OCI-LY7 (cell line): ENCODE data around the gene IMMP2L.

Experiments used
- EZH2phosphoT487 ChIP-seq: fragments of 200-600 bp; sonication (generic); IDR thresholded peaks from 2 replicates; pipeline ENCODE4 v1.6.1; 2018; ENCODE audit warnings: low read depth, borderline replicate concordance, mild to moderate bottlenecking, mixed run types, antibody characterized with exemption, low read length, moderate library complexity, mixed read lengths
- TF ChIP-seq, protein P1 (sequence below): fragments of 200-600 bp; sonication (generic); conservative IDR thresholded peaks from 2 replicates; pipeline ENCODE4 v1.5.1; 2014; ENCODE audit warnings: mild to moderate bottlenecking, antibody characterized with exemption, low read length, moderate library complexity, mixed read lengths

- TF ChIP-seq, protein P1, sequence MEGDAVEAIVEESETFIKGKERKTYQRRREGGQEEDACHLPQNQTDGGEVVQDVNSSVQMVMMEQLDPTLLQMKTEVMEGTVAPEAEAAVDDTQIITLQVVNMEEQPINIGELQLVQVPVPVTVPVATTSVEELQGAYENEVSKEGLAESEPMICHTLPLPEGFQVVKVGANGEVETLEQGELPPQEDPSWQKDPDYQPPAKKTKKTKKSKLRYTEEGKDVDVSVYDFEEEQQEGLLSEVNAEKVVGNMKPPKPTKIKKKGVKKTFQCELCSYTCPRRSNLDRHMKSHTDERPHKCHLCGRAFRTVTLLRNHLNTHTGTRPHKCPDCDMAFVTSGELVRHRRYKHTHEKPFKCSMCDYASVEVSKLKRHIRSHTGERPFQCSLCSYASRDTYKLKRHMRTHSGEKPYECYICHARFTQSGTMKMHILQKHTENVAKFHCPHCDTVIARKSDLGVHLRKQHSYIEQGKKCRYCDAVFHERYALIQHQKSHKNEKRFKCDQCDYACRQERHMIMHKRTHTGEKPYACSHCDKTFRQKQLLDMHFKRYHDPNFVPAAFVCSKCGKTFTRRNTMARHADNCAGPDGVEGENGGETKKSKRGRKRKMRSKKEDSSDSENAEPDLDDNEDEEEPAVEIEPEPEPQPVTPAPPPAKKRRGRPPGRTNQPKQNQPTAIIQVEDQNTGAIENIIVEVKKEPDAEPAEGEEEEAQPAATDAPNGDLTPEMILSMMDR, result no peak
- TF ChIP-seq EZH2phosphoT487, result no peak
These were observed 232.7 kb downstream of the IMMP2L start for GRCh38 chr7:111329367-111330234.
